ENCODE measurements around the gene LRRC45.

LRRC45 gene

DNA sequence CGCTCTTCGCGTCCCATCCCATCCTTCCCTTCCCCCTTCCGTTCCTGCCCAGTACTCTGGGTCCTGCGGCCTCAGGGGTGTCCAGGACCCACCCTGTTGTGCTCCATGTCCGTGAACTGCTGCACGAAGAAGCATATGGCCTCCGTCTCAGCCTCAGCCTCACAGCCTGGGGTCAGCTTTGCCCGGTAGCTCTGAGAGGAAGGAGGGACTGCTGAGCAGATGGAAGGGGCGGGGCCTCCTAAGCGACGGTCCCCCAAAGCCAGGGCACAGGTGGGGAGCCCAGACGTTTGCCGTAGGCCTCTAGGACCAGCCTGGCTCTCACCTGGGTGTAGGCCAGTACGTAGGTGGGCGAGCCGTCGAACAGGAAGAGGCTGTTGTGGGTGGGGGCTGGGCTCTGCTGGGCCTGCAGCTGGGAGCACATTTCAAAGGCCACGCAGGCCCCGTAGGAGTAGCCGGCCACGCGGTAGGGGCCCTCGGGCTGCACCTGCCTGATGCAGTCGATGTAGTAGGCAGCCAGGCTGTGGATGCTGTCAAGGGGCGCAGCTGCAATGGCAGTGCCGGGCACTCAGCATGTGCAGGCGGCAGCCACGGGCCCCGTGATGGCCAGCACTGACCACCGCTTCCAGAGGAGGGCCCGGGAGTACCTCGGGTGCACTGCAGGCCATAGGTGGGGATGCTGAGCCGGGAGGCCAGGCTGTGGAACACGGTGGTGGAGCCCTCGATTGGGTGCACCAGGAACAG lies 57.1 kb downstream of the LRRC45 start:
- no peak for DNase-seq (ENCODE audit: low read depth in 1 of 2, low spot score in 1 of 2)
- no peak overlapping the region for H3K27ac ChIP-seq (replicated peaks)
- no peaks in the 10 kb centered on the region for H3K27me3 ChIP-seq (ENCODE audit: insufficient read depth, poor library complexity, severe bottlenecking)
- no peak overlapping the region for H3K4me3 ChIP-seq (replicated peaks; ENCODE audit: insufficient read depth, low read length)
- TF ChIP-seq, protein P1, sequence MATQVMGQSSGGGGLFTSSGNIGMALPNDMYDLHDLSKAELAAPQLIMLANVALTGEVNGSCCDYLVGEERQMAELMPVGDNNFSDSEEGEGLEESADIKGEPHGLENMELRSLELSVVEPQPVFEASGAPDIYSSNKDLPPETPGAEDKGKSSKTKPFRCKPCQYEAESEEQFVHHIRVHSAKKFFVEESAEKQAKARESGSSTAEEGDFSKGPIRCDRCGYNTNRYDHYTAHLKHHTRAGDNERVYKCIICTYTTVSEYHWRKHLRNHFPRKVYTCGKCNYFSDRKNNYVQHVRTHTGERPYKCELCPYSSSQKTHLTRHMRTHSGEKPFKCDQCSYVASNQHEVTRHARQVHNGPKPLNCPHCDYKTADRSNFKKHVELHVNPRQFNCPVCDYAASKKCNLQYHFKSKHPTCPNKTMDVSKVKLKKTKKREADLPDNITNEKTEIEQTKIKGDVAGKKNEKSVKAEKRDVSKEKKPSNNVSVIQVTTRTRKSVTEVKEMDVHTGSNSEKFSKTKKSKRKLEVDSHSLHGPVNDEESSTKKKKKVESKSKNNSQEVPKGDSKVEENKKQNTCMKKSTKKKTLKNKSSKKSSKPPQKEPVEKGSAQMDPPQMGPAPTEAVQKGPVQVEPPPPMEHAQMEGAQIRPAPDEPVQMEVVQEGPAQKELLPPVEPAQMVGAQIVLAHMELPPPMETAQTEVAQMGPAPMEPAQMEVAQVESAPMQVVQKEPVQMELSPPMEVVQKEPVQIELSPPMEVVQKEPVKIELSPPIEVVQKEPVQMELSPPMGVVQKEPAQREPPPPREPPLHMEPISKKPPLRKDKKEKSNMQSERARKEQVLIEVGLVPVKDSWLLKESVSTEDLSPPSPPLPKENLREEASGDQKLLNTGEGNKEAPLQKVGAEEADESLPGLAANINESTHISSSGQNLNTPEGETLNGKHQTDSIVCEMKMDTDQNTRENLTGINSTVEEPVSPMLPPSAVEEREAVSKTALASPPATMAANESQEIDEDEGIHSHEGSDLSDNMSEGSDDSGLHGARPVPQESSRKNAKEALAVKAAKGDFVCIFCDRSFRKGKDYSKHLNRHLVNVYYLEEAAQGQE (IDR thresholded peaks at IDR 0.05; ENCODE audit: insufficient replicate concordance, low read depth) = no peak
- TF ChIP-seq POLR2AphosphoS5 (IDR thresholded peaks at IDR 0.05; ENCODE audit: low read depth) = peak; percentile 29

Data from HL-60 (cell line).